HG03565 (cell line): ENCODE measurements around the gene OPRL1.

ENCODE experiments used
- ATAC-seq: cut with Tn5 transposase; IDR thresholded peaks from one replicate; pipeline ENCODE4 v1.9.1; 2021; ENCODE audit warnings: mild to moderate bottlenecking, moderate library complexity; ENCODE audit not compliant: unreplicated experiment

OPRL1 gene

DNA sequence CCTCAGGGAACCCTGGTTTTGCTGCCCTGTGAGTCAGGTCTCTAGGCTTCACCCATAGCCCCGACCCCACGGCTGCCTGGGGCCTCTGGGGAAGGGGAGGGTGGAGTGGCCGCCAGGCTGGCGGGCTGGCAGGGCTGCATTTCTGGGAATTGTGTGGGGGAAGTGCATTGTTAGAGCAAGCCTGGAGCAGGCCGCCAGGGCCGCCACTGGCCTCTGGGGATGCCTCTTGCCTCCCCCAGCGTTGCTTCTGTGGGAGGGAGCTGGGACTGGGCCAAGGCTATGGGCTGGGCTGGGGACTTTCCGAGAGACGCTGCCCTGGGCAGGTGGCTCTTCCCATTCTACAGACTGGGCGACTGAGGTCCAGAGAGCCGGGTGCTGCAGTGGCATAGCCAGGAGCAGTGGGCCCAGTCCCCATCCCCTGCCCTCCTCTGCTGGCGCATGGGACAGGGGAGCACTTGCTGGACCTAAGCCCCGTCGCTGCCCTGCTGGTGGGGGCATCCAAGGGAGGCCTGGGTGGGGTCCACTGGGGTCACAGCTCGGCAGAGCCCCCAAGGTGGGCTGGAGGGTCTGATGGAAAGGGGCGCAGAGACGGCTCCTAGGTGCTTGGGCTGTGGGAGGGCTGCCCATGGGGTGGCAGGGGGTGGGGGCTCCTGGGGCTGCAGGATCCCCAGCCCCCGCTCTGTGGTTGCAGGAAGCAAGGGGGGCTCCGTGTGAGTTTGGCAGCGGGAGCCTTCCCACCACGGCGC, 23.8 kb upstream of the OPRL1 start:
- no peak for ATAC-seq

DNA sequence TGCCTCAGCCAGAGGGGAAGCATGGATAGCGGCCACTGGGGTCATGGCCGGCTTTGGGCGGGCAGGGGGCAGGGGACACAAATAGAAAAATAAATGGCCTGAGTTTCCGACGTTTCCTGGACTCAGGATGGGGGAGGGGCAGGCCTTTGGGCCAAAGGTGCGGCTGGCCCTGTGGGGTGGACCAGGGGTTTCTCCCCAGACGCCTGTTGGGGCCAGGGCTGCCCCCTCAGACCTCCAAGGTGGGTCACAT, 23.3 kb upstream of the OPRL1 start:
- no peak for ATAC-seq

DNA sequence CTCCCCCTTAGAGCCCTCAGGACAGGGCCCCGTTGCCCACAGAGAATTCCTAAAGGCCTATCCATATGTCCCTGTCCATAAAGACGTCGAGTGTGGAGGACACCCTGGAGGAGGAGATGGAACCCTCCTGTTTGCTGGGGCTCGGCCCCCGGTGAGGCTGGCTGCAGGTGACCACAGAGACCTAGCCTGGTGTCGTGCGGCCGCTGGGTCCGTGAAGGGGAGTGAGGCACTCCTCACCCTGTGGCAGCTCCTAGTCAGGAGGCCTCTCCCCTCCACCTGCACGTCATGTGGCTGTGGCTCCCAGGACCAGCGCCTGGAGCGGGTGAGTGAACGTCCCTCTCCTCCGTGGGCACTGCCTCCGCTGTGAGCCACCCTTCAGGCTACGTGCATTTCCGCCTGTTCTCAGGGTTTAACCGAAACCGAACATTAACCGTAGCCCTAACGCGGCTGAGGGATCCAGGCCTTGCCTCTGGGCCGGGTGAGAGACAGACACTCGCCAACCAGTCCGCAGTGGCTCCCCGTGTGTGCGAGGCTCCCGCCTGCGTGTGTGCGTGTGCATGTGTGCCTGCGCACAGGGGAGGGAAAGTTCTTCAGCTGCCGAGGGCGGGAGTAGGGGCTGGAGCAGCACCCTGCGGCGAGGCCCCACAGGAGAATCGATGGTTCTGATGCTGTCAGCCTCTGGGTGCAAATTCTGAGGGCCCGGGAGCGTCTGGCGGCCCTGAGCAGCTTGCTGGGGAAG, 22.8 kb upstream of the OPRL1 start:
- ATAC-seq, result no peak

DNA sequence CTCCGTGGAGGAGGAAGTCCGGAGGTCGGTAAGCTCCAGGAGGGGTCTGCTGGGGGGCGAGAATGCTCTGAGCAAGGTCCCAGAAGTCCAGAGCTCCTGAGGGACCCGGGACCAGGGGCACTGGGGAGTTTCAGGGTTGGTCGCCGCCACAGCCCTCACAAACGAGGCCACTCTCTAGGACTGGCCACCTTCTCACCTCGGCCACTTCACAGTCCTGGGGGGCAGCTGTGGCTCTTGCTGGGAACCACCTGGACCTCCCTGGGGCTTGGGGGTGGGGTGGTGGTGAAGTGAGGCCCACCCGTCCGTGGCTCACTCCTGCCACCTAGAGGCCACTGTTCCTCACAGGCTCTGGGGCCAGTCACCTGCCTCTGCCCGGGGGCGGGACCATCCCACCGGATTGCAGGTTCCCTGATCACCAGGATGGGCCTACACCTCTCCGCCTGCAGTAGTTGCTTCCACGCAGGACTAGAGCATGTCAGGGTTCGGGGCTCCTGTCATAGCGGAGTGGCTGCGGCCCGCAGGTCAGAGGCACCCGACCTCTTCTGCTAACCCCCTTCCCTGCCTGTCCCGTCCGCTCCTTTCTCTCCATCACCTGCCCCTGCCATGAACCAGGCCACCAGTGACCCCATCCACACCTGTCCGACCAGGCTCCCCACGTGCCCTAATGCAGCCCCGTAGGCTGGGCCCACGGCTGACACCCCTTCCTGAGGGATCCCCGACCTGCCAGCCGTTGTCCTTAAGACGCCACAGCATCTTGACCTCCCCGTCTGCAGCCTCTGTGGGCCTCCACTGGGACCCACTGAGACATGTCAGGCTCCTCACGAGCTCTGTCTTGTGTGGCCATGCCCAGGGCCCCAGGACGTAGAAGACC, 22.0 kb upstream of the OPRL1 start:
- ATAC-seq, result no peak

DNA sequence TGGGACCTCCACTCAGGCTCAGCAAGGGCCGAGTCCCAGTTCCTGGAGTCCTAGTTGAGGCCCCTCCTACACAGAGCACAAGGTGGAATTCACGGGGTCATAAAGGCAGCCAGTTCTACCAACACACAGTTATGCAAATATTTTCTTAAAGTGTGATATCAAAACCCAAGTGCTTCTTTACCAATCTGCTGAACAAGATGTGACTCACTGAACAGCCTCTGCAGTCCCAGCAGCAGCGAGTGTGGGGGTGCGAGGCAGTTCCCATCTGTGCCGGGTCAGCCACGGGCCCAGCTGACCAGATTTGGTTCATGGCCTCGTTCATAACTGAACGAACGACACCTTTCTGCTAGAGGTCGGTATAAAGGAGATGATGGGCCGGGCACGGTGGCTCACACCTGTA, 21.3 kb upstream of the OPRL1 start:
- ATAC-seq, result no peak

DNA sequence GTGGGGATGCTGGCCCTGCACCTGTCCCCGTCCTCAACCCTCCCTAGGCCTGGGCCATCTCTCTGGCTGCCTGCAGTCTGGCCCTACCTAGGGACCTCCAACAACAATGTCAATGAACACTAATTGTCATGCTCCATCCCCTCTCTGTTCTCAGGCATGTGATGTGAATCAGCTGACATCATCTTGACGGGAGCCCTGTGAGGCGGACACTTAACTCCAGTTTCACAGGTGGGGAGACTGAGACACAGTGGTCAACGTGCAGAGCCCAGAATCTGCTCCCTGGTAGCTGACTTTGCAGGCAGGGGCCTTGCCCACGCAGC, 17.6 kb upstream of the OPRL1 start:
- ATAC-seq, result no peak

DNA sequence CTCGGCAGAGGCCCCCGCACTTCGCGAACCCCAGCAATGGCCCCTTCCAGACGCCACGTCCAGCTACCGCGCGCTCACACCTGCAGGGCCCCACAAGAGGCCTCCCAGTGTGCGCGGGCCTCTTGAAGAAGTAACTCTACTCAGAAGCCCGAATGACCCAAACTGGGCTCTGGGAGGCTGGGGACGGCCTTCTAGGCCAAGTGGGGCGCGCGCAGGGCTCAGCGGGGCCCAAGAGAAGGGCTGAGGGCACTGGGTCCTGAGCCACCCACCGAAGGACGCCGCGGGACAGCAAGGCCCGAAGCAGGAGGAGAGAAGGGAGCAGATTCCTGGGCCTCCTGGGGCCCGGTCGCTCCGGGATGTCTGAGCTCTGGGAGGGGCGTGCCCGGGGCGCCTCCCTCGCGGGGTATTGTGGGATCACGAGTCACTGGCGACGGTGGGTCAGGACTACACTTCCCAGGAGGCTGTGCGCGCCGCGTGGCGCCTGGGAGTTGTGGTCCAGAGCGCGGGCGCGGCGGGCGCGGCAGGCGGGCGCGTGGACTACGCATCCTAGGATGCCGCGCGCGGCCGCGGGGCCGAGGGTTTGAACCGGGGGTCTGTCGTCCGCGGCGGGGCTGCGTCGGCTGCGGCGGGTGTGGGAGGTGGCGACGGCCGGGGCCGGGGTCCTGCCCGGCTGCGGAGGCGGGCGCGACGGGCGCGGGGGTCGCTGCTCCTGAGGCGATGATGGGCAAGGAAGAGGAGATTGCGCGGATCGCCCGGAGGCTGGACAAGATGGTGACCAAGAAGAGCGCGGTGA, 17.1 kb upstream of the OPRL1 start, which contains the start of gene TCEA2:
Gene TCEA2, plus strand, starts transcription at position 603 of the 793 bp plus-strand sequence. Its CDS starts 115 bp downstream, at position 718.
- ATAC-seq, result peak; percentile 66

DNA sequence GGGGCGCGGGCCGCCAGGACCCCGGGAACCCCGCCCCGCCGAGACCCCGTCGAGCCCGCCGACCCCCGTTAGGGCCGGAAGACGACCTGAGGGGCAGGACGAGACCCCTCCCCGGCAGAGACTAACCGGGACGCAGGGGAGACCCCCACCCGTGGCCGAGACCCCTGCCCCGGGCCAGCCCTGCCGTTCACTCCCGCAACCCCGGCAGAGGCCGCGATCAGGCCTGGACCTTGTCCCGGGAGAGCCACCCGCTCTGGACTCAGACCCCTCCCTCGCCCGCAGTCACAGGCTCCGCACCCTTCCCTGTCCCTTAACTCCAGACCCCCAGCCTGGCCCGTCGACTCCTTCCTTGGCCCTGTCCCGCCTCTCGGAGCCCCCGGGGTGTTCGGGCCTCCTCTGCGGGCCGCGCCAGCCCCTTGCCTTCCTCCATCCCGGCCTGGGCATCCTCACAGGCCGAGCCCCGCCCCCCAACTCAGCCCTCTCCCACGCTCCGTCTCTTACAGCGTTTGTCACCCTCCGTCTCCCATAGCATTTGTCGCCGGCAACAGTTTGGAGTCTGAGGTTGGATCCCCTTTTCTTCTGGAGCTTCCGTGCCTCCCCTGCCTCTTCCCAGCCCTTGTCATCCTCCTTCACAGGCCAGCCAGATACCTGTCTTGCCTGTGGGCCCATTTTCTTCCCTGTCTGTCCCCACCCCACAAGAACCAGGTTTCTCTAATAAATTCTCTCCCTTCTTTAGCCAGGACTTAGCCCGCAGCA, 16.3 kb upstream of the OPRL1 start:
- ATAC-seq, result no peak

DNA sequence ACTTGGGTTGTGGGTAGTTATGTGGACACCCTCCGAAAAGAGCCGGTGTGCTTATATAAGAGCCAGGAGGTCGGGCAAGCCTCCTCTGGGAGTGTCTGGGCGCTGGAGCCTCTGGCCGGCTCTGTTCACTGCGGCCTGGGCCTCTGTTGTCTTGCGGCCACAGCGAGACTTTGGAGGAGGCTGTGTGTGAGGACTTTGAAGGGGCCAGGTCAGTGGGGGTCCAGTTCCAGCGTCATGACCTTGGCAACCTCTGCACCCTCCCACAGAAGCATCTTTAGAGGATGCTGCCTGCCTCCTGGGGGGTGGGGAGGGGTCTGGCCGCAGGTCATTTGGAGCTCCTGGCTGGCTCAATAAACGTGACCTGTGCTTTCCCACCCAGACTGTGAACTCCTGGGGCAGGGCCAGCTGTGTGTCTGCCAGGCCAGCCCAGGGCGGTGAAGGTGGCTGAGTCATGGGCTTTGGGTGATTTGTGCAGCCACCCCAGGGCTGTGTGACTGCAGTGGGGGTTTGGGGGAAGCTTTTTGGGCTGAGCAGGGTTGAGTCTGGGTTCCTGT, 15.7 kb upstream of the OPRL1 start:
- ATAC-seq, result no peak

DNA sequence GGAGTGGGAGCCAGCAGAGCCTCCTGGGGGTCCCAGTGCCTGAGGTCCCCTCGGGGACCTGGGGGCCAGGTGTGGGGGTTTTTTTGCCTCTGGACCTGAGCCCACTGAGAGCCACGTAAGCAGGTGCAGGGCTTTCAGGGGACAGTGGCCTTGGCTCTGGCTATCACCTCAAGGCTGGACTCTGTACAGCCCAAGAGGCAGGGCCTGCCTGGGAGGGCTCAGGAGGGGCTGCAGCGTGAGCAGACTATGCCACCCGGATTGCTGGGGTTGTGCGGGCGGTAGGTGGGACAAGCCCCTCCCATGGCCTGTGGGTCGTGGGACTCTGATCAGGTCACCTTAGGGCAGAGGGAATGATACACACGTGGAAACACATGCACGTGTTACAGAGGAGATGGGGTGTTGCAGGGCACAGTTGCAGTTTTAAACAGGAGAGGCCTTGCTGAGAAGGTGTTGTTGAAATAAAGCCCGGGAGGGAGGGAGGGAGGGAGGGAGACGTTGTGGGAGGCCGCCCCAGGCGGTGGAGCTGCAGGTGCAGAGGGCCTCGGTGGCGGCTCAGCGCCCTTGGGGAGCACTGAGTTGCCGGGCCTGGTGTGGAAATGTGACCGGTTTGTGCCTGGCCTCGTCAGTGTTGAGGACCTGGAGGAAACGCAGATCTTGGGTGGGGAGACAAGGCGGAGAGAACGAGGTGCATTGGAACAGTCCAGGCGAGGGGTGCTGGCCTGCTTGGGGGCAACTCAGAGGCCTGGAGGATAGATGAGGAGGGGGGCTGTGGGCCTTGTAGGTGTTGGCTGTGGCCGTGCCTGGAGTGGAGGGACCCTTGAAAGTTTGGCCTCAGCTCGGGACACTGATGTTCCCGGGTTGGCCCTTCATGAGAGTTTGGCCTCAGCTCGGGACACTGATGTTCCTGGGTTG, 14.6 kb upstream of the OPRL1 start:
- no peak for ATAC-seq

DNA sequence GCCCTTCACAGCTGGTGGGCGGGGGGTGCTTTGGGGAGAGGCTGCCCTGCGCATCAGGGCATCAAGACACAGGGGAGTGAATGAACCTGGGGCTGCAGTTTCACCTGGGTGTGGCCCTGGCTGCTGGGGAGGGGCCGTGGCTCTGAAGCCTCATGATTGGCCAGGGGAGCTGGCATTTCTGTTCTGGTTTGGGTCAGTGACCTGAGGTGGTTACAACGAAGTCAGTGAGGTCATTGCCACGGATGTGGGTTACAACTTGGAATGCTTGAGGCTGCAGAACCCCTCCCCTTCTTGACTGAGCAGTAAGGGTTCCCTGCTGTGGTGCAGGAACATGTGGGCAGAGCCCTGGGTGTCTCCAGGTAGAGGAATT, 13.9 kb upstream of the OPRL1 start:
- no peak for ATAC-seq

DNA sequence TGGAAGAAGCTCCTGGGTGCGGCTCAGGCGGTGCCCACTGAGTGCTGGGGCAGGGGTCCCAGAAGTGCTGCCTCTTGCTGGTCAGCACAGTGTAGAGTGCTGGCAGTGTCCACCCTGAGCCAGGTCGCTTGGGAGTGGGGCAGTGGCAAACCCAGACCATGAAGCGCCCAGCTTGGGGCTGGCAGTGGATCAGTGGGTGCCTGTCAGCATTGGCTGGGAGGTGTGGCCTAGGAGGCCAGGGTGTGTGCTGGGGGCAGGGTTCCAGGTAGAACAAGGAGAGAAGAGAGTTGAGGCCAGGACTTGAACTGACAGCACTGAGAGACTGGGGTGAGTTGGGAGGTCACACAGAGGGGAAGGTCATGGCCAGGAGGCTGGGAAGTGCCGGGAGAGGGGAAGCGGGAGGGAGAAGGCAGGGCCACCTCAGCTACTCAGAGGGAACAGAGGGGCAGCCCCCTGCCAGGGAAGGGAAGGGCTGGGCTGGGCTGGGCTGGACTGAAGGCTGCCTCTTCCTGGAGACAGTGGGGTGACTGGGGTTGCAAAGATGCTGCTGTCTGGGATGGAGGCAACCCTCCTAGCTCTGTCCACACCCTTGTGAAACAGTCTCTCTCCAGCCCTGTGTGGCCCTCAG, 12.8 kb upstream of the OPRL1 start:
- ATAC-seq, result no peak

DNA sequence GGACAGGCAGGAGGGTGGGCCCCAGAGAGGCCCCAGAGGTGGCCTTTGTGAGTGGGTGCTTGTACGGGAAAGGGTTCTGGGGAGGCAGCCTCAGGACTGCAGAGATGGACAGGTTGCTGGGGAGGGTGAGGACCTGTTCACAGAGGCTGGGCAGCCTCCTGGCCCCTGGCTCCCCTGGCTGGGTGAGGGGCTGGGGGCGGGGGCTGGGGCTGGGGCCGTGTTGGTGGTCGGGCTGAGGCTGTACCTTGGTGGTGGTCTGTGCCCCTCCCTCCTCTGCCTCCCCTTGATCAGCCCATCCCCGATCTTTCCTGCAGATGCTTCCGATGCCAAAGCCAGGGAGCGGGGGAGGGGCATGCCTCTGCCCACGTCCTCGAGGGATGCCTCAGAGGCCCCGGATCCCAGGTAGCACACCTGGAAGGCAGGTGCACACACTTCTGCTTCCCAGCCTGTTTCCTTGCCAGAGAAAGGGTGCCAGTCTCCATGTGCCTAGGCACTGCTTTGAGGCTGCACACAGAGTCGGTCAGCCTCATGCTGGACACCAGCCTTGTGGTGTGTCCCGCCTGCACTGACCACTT, 12.1 kb upstream of the OPRL1 start:
- ATAC-seq, result no peak

DNA sequence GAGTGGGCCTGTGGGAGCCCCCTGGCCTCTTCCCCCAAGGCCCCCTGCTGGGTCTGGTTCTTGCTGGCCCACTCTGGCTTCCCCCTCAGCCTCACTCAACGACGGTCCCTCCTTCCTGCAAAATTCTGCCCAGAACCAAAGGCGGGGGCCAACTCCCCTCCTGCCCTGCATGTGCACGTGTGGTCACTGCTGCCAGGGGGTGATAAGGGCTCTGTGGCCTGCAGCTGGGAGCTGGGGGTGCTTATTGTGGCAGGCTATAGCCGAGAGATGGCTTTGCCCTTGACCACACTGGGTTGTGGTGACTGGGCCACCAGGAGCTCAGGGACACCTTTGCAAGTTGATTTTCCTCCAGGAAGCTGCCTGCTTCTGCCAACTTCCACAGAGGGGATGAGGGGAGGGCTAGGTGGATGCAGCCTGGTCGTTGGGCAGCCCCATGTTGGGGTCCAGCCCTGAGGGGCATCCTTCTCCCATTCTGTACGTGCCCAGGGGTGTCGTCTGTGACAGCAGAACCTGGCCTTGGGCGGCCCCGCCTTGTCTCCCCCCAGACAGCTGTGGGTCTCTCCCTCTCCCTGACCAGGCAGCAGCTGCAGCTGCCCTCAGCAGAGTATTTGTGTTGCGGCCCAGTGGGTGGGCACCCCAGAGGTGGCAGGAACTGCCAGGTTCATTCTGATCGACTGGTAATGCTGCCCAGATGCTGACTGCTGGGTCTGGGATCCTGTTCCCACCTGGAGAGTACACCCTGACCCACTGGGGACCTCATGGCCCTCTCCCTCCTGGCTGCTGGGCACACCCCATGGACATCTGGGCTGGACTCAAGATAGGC, 11.3 kb upstream of the OPRL1 start:
- no peak for ATAC-seq

DNA sequence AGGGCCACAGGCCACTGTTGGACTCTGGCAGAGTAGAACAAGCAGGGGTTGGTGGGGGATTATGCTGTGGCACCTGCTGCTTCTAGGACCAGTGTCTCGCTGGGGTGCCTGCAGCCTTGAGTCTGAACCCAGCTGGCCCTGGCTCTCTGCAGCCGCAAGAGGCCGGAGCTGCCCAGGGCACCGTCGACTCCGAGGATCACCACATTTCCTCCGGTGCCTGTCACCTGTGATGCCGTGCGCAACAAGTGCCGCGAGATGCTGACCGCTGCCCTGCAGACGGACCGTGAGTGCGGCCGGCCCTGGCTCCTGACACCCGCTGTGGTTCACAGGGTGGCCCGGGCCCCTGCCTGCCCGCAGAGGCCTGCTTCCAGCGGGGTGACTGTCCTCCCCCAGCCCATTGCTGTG, 10.7 kb upstream of the OPRL1 start:
- no peak for ATAC-seq

DNA sequence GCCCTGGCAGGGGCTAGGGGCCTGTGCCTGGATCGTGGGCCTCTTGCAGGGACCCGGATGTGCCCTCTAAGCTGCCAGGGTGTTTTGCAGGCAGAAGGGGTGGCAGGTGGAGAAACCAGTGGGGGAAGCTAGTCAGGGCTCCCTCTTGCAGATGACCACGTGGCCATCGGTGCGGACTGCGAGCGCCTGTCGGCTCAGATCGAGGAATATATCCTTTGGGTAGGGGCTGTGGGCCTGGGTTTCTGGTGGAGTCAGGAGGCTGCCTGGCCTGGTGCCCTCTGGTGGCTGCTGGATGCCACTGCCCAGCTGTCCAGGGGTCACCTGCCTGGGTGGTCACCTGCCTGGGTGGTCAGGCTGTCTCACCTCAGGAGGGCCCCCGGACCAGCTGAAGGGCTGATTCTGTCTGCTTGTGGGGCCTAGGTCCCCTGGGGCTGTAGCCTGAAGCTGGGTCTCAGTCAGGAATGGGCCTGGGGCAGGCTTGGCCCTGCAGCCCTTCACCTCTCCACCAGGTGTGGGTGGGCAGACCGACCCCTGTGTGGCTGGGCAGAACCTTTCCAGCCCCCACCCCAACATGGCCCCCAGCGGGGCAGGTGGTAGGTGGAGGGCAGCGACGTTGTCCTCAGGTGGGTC, 10.2 kb upstream of the OPRL1 start:
- ATAC-seq, result no peak
